Muscle layer of colon (tissue), 2 donors: ENCODE measurements around the gene METTL24.
"Not testable (repeated sequence)": the region's sequence is repeated elsewhere in the genome, so short reads cannot be mapped to it uniquely, and the experiment has no call there.

Experiments used
- H3K27ac ChIP-seq: one replicate; pipeline ENCODE4 v1.7.0; 2013; ENCODE audit warnings: low read depth, mild to moderate bottlenecking, low read length, moderate library complexity
- H3K27me3 ChIP-seq, 2 donors: one replicate each; pipeline ENCODE4 v1.7.0; 2013; ENCODE audit warnings: low read length in 2 of 2, mild to moderate bottlenecking in 2 of 2; ENCODE audit not compliant: insufficient read depth in 2 of 2, control insufficient read depth in 1 of 2
- H3K36me3 ChIP-seq: one replicate; pipeline ENCODE4 v1.7.0; 2013; ENCODE audit warnings: mild to moderate bottlenecking, low read length; ENCODE audit not compliant: insufficient read depth
- H3K4me1 ChIP-seq: one replicate; pipeline ENCODE4 v1.7.0; 2013; ENCODE audit warnings: mild to moderate bottlenecking, low read length; ENCODE audit not compliant: insufficient read depth
- H3K4me3 ChIP-seq, 2 donors: one replicate each; pipeline ENCODE4 v1.7.0; 2013; ENCODE audit warnings: low read length in 2 of 2, low read depth in 1 of 2, mild to moderate bottlenecking in 1 of 2, moderate library complexity in 1 of 2
- H3K9ac ChIP-seq: one replicate; pipeline ENCODE4 v1.7.0; 2013; ENCODE audit warnings: low read length
- H3K9me3 ChIP-seq: one replicate; pipeline ENCODE4 v1.7.0; 2013; ENCODE audit warnings: mild to moderate bottlenecking, low read length
- donor health status: abdominal sarcoma.
- donor health status: Adenocarcinoma of cecum.

METTL24 gene

GRCh38 chr6:110351546-110351945 is 6.6 kb downstream of the METTL24 start:
- H3K36me3 ChIP-seq, result no peaks in the 10 kb centered on the region
- H3K9ac ChIP-seq, result no peak overlapping the region
- peaks cover 88% of the 10 kb centered on the region for H3K4me1 ChIP-seq
- H3K27me3 ChIP-seq, result no peaks in the 10 kb centered on the region
- H3K9me3 ChIP-seq, result no peaks in the 10 kb centered on the region
- H3K4me3 ChIP-seq, result no peak overlapping the region
- peak overlapping the region; percentile 43 for H3K27ac ChIP-seq

- H3K27me3 ChIP-seq, H3K9ac ChIP-seq, H3K36me3 ChIP-seq, H3K9me3 ChIP-seq, H3K4me3 ChIP-seq, H3K27ac ChIP-seq: not testable (repeated sequence)
- H3K4me1 ChIP-seq, result peaks cover 88% of the 10 kb centered on the region
Observed at GRCh38 chr6:110350593-110350992, 7.6 kb downstream of the METTL24 start.

GRCh38 chr6:110348961-110349690 is 9.0 kb downstream of the METTL24 start:
- H3K9me3 ChIP-seq, result no peaks in the 10 kb centered on the region
- no peaks in the 10 kb centered on the region for H3K27me3 ChIP-seq
- H3K27ac ChIP-seq, result peak overlapping the region; percentile 67
- no peak overlapping the region for H3K4me3 ChIP-seq
- H3K9ac ChIP-seq, result no peak overlapping the region
- H3K36me3 ChIP-seq, result no peaks in the 10 kb centered on the region
- peaks cover 77% of the 10 kb centered on the region for H3K4me1 ChIP-seq

GRCh38 chr6:110345025-110345424 is 13.1 kb downstream of the METTL24 start:
- Histone ChIP-seq H3K27me3 (no peaks in the 10 kb centered on the region), H3K9me3 (no peaks in the 10 kb centered on the region), H3K36me3 (no peaks in the 10 kb centered on the region), H3K9ac (no peak overlapping the region), H3K4me1 (peaks cover 78% of the 10 kb centered on the region), H3K4me3 (no peak overlapping the region), H3K27ac (no peak overlapping the region)

- no peaks in the 10 kb centered on the region for H3K27me3 ChIP-seq
- no peaks in the 10 kb centered on the region for H3K9me3 ChIP-seq
- H3K27ac ChIP-seq, result peak overlapping the region; percentile 2
- no peak overlapping the region for H3K9ac ChIP-seq
- H3K4me3 ChIP-seq, result no peak overlapping the region
- H3K4me1 ChIP-seq, result peaks cover 75% of the 10 kb centered on the region
- no peaks in the 10 kb centered on the region for H3K36me3 ChIP-seq
Observed at GRCh38 chr6:110342759-110343158, 15.4 kb downstream of the METTL24 start.

GRCh38 chr6:110341663-110342596 is 16.2 kb downstream of the METTL24 start:
- Histone ChIP-seq H3K4me3 (peak overlapping the region in 1 of 2 donors; percentile 16), H3K4me1 (peaks cover 75% of the 10 kb centered on the region), H3K27ac (peak overlapping the region; percentile 2)

GRCh38 chr6:110341067-110341466 is 17.1 kb downstream of the METTL24 start:
- peaks cover 68% of the 10 kb centered on the region for H3K4me1 ChIP-seq
- peak overlapping the region; percentile 65 for H3K27ac ChIP-seq
- no peak overlapping the region for H3K4me3 ChIP-seq

More at GRCh38 chr6:110341663-110342596, 16.2 kb downstream of the METTL24 start:
- no peak overlapping the region for H3K9ac ChIP-seq
- no peaks in the 10 kb centered on the region for H3K27me3 ChIP-seq
- no peaks in the 10 kb centered on the region for H3K36me3 ChIP-seq
- no peaks in the 10 kb centered on the region for H3K9me3 ChIP-seq

GRCh38 chr6:110340392-110340965 is 17.7 kb downstream of the METTL24 start:
- H3K4me3 ChIP-seq, result no peak overlapping the region
- H3K27me3 ChIP-seq, result no peaks in the 10 kb centered on the region
- H3K27ac ChIP-seq, result peak overlapping the region; percentile 65
- peaks cover 62% of the 10 kb centered on the region for H3K4me1 ChIP-seq
- H3K36me3 ChIP-seq, result no peaks in the 10 kb centered on the region
- H3K9ac ChIP-seq, result no peak overlapping the region
- no peaks in the 10 kb centered on the region for H3K9me3 ChIP-seq

More at GRCh38 chr6:110341067-110341466, 17.1 kb downstream of the METTL24 start:
- H3K9me3 ChIP-seq, result no peaks in the 10 kb centered on the region
- H3K27me3 ChIP-seq, result no peaks in the 10 kb centered on the region
- no peak overlapping the region for H3K9ac ChIP-seq
- no peaks in the 10 kb centered on the region for H3K36me3 ChIP-seq

- H3K9me3 ChIP-seq, result no peaks in the 10 kb centered on the region
- no peaks in the 10 kb centered on the region for H3K36me3 ChIP-seq
- no peak overlapping the region for H3K4me3 ChIP-seq
- no peak overlapping the region for H3K9ac ChIP-seq
- H3K4me1 ChIP-seq, result peaks cover 74% of the 10 kb centered on the region
- no peak overlapping the region for H3K27ac ChIP-seq
- no peaks in the 10 kb centered on the region for H3K27me3 ChIP-seq
Observed at GRCh38 chr6:110338820-110339470, 19.2 kb downstream of the METTL24 start.

GRCh38 chr6:110337486-110337885 is 20.7 kb downstream of the METTL24 start:
- H3K9me3 ChIP-seq, result no peaks in the 10 kb centered on the region
- peaks cover 72% of the 10 kb centered on the region for H3K4me1 ChIP-seq
- no peak overlapping the region for H3K9ac ChIP-seq
- H3K27ac ChIP-seq, result no peak overlapping the region
- H3K4me3 ChIP-seq, result no peak overlapping the region
- no peaks in the 10 kb centered on the region for H3K27me3 ChIP-seq
- H3K36me3 ChIP-seq, result no peaks in the 10 kb centered on the region
